NT2/D1 (cell line): ENCODE measurements around the gene C19orf67.

ENCODE experiments used
- DNase-seq: peaks from one replicate; pipeline ENCODE4 v3.0.0-alpha.2; 2011; ENCODE audit warnings: low read depth, low spot score
- H3K27me3 ChIP-seq: 2 replicates; pipeline ENCODE4 v1.6.0; 2011; ENCODE audit warnings: mild to moderate bottlenecking; ENCODE audit not compliant: insufficient read length, insufficient read depth
- H3K36me3 ChIP-seq: 2 replicates; pipeline ENCODE4 v1.6.1; 2011; ENCODE audit warnings: mild to moderate bottlenecking, low read length, mixed read lengths; ENCODE audit not compliant: insufficient read depth, insufficient read length
- H3K4me1 ChIP-seq: 2 replicates; pipeline ENCODE4 v1.5.1; 2011; ENCODE audit not compliant: insufficient read depth, insufficient read length
- H3K4me3 ChIP-seq: 2 replicates; pipeline ENCODE4 v1.5.1; 2011; ENCODE audit warnings: low read depth; ENCODE audit not compliant: insufficient read length
- H3K9ac ChIP-seq: 2 replicates; pipeline ENCODE4 v1.6.0; 2011; ENCODE audit warnings: low read depth; ENCODE audit not compliant: insufficient read length
- H3K9me3 ChIP-seq: 2 replicates; pipeline ENCODE4 v1.5.1; 2011; ENCODE audit warnings: mild to moderate bottlenecking, low read length; ENCODE audit not compliant: insufficient read depth
- SUZ12 ChIP-seq: IDR thresholded peaks from 2 replicates; pipeline ENCODE4 v1.6.1; 2011; ENCODE audit not compliant: insufficient read length, insufficient read depth; ENCODE audit errors: extremely low read depth
- YY1 ChIP-seq: IDR thresholded peaks from 2 replicates; pipeline ENCODE4 v1.6.1; 2011; ENCODE audit not compliant: insufficient read length, insufficient read depth
- ZNF274 ChIP-seq: IDR thresholded peaks from 2 replicates; pipeline ENCODE4 v1.6.1; 2011; ENCODE audit warnings: mild to moderate bottlenecking, low read depth, low read length

C19orf67 gene

DNA sequence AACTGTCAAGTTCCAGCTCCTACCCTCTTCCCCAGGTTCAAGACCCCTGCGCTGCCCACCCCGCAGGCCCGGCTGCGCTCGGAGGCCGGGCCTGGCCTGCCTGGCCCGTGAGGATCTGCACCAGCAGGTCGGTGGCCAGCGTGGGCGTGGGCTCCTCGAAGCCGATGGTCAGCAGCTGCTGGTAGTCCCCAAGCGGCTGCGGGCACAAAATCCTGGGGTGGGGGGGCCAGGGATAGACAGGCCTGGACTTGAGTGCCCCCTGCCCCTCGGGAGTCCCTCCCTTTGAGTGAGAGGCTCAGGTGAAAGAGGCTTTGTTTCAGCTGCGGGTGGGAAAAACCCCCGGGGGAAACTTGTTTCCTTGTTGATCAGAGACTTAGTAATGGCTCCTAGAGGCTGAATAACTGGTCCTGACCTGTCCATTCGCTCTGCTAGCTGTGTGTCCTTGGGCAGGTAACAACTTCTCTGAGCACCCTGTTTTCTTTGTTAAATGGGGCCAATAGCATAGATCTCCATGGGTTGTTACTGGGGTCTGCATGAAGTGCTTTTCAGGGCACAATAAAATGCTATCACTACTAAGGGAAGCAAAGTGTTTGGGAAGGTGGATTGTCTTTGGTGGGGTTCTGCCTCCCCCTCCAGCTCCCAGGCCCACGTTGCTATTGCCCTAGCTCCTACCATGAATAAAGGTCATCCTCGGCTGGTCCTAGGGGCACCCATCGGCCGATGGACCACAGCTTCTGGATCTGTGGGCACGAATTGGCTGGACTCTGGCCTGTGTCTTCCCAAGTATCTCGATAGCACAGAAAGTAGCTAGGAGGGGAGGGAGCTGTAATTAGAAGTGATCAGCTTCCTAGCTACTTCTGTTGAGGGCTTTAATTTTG lies 3.5 kb downstream of the C19orf67 start:
- H3K36me3 ChIP-seq = peaks cover 10% of the 10 kb centered on the region
- DNase-seq = no peak
- TF ChIP-seq YY1 = no peak
- TF ChIP-seq SUZ12 = no peak
- TF ChIP-seq ZNF274 = no peak
- H3K9ac ChIP-seq = peak overlapping the region; percentile 86
- H3K4me3 ChIP-seq = peak overlapping the region; percentile 84
- H3K4me1 ChIP-seq = peaks cover 3% of the 10 kb centered on the region
- no peaks in the 10 kb centered on the region for H3K27me3 ChIP-seq
- no peaks in the 10 kb centered on the region for H3K9me3 ChIP-seq

DNA sequence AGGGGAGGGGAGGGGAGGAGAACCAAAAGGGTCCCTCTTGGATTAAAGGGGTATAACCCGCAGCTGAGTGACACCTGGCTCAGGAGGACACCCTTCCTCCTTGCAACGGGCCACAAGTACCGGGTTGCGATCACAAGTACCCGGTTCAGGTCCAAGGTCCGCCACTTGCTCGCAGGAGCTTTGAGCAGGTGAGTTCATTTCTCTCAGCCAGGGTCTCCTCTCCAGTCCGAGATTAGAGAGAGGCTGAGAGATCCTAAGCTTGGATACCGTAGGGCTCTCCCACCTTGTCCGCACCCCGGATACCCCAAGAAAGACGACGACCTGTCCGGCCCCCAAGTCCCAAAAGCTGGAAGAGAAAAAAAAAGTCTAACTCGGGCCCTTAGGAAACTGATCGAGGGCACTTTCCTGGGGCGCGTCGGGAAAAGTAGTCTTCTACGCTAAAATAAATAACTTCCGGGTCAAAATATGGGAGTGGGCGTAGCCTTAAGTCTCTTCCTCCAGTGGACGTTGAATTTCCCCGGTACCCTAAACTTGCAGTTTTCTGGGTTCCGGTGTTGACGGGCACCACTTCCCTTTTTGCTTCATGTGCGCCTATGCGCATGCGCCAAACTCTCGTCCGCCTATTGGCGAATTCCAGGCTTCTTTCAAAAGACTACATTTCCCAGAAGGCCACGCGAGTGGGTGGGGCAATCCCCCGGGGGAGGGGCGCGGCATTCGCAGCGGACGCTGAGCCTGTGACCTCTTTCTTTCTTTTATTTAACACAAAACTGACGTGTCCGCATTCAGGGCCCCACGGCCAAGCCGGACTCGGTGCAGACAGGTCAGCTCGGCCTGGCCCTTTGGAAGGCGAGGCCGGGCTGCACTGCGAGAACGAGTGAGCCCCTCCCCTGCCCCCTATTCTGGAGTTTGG lies 4.4 kb downstream of the C19orf67 start:
- DNase-seq = peak; percentile 99
- Histone ChIP-seq H3K4me3 (peak overlapping the region; percentile 86), H3K27me3 (no peaks in the 10 kb centered on the region), H3K9me3 (no peaks in the 10 kb centered on the region), H3K9ac (peak overlapping the region; percentile 87), H3K4me1 (peaks cover 3% of the 10 kb centered on the region), H3K36me3 (peaks cover 4% of the 10 kb centered on the region)
- TF ChIP-seq ZNF274 = no peak
- no peak for TF ChIP-seq YY1
- no peak for TF ChIP-seq SUZ12

DNA sequence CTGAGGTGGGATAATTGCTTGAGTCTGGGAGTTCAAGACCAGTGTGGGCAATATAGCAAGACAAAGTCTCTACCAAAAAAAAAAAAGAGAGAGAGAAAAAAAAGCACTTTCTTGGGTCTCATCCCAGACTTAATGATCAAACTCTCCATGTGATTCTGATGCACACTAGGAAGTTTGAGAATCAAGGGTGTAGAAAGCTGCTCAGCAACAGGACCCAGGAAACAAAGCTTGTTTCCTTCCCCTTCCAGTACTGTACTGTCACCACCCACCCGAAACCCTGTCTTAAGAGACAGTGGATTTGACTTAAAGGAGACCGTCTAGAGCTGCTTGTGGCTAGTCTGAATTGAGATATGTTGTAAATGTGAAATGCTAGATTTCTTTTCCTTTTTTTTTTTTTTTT lies 7.2 kb downstream of the C19orf67 start:
- no peaks in the 10 kb centered on the region; the same call in 1 of the 2 replicates for H3K9me3 ChIP-seq
- peaks cover 16% of the 10 kb centered on the region for H3K27me3 ChIP-seq
- DNase-seq = no peak
- peaks cover 4% of the 10 kb centered on the region for H3K36me3 ChIP-seq
- H3K9ac ChIP-seq = no peak overlapping the region
- no peak overlapping the region for H3K4me3 ChIP-seq
- TF ChIP-seq SUZ12 (no peak), YY1 (no peak), ZNF274 (no peak)
- peaks cover 12% of the 10 kb centered on the region for H3K4me1 ChIP-seq

DNA sequence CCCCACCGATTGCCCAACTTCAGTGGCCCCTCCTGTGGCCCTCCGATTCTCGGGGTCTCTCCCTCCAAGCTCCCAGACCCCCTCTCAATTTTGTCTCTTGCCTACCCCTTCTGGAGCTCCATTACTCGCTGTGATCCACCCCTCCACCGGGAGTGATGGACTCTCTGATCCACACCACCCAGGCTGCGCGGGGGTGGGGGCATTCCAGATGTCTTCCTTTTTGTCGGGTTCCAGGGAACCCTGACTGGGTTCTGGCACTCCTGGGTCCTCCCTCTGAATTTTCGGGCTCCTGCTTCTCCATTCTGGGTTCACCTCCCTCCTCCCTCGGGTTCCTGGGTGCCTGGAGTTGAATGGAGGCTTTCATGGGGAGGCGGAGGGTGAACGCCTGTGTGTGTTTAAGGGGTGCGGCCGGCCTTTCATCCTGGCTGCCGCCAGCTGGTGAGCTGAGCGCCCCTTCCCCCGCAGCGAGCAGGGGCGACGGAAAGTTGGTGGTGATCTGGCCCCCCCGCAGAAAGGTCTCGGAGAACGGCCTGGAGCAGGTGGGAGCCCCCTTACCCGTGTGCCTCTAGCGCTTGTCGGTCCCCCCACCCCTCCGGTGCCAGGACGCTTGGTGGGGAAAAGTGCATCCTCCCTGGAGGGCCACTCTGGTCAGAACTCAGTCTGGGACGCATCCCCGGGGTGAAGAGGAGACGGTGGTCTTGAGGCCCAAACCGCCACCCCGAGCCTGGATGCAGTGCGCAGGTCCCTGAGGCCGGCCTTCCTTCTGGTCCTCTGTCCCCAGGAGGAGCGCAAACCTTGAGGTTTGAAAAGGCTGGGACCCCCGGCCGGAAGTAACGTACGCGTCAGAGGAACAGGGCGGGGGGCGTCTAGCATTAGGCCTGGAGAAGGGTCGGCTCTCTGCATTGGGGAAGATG lies 11.4 kb downstream of the C19orf67 start:
- peaks cover 9% of the 10 kb centered on the region; the same call in 1 of the 2 replicates for H3K9me3 ChIP-seq
- DNase-seq = no peak
- no peaks in the 10 kb centered on the region for H3K36me3 ChIP-seq
- H3K9ac ChIP-seq = peak overlapping the region; percentile 82
- H3K4me3 ChIP-seq = peak overlapping the region; percentile 61
- peaks cover 36% of the 10 kb centered on the region for H3K27me3 ChIP-seq
- H3K4me1 ChIP-seq = peaks cover 14% of the 10 kb centered on the region
- TF ChIP-seq YY1 (no peak), ZNF274 (no peak), SUZ12 (no peak)

DNA sequence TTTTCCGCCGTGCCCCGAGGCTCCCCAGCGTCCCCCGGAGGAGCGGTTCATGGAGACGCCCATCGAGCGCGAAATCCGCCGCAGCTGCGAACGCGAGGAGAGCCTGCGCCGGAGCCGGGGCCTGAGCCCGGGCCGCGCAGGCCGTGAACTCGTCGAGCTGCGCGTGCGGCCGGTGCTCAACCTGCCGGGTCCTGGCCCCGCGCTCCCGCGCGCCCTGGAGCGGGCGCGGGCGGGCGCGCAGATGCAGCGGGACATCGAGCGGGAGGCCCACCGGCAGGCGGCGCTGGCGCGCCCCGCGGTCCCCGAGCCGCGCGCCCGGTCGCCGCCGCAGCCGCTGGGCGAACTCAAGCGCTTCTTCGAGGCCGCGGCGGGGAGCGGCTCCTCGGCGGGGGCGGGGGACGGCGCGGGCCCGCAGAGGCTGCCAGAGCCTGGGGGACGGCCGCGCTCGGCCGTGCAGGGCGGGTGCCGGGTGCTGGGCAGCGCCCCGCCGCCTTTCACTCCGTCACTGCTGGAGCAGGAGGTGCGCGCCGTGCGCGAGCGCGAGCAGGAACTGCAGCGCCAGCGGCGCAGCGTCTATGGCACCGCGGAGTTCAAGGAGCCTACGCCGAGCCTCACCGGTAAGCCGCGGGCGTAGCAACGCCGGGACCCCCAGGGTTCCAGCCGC lies 12.2 kb downstream of the C19orf67 start:
- Histone ChIP-seq H3K27me3 (peaks cover 36% of the 10 kb centered on the region), H3K4me1 (peaks cover 14% of the 10 kb centered on the region), H3K9ac (peak overlapping the region; percentile 82), H3K4me3 (peak overlapping the region; percentile 61), H3K36me3 (no peaks in the 10 kb centered on the region), H3K9me3 (peaks cover 9% of the 10 kb centered on the region; the same call in 1 of the 2 replicates)
- TF ChIP-seq SUZ12 (no peak), YY1 (no peak), ZNF274 (no peak)
- DNase-seq = no peak

DNA sequence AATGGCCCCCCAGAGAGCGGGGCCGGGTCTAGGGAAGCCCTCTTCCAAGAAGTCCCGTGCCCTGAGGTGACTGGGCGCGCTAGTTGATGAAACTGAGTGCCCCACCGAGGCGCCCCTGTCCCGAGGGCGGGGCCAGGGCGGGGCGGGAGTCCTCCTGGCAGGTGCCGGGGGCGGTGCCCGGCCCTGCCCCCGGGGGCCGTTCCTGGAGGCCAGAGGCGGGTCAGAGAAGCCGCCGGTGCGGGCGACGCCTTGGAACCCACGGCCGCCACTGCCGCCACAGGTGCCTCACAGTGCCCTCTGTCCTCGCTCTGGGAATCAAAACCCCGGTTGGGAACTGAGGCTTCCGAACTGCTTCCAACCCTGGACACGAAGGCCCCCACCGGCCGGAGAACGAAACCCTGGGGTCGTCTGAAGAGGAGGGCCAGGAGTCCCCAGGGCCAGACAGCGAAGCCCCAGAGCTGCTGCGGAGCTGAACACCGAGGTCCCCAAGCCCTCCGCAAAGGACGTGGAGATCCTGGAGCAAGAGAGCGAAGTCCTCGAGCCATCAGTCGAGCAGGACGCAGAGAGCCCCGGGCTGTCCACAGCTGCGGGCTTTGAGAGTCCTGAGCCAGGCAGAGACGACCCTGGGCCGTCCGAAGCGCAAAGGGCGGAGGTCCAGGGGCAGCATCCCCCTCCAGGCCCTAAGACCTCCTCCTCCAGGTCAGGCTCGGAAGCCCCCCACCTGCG lies 12.9 kb downstream of the C19orf67 start, which contains the start of gene MISP3:
TSS of gene MISP3 (plus strand) at position 252 of the 726 bp plus-strand sequence. CDS start 524 bp downstream, outside the sequence.
- H3K4me1 ChIP-seq = peaks cover 14% of the 10 kb centered on the region
- peak within 1 kb of the TSS; percentile 82 for H3K9ac ChIP-seq
- H3K27me3 ChIP-seq = peaks cover 36% of the 10 kb centered on the region
- H3K9me3 ChIP-seq = peaks cover 9% of the 10 kb centered on the region; the same call in 1 of the 2 replicates
- TF ChIP-seq SUZ12 (no peak), ZNF274 (no peak), YY1 (no peak)
- H3K4me3 ChIP-seq = peak within 1 kb of the TSS; percentile 61
- DNase-seq = no peak
- no peaks in the 10 kb centered on the region for H3K36me3 ChIP-seq
